HepG2 (cell line): Measurements from ENCODE around the gene ZBTB7B. TPM values are rescaled to one million over a fixed set of nuclear protein-coding genes. Genes with fewer than 3 reads are reported as not detected.

Experiments
- ATAC-seq: fragments of 200-7000 bp; cut with Tn5 transposase; 3 replicates; pipeline ENCODE4 v1.9.1; 2020; ENCODE audit warnings: mild to moderate bottlenecking, moderate library complexity
- BruUV-seq: library from RNA; stranded (reverse); fragments of 400-500 nt; replicated peaks from 2 replicates; lab custom pipeline; 2021; lab: Mats Ljungman, UMichigan
- CTCF ChIA-PET: fragments of 300-600 bp; formaldehyde crosslinking; extraction: SDS; loops from one replicate; lab custom pipeline; 2021; ENCODE audit warnings: low total read pairs, inconsistent platforms, low intra/inter-chr PET ratio; lab: Yijun Ruan, JAX
- POLR2A ChIA-PET: fragments of 350-600 bp; sonication (Branson Sonifier 250); formaldehyde crosslinking; loops from one replicate; lab custom pipeline; 2020; ENCODE audit warnings: antibody characterized with exemption, inconsistent platforms; lab: Yijun Ruan, JAX
- DNase-seq: peaks from one replicate; pipeline ENCODE4 v3.0.0-alpha.2; 2015; ENCODE audit warnings: low spot score
- FAIRE-seq: peaks from 3 replicates; lab custom pipeline; 2011; peaks lifted over from hg19 to GRCh38; lab: Jason Lieb, UNC
- H2AFZ ChIP-seq: one replicate; pipeline ENCODE4 v1.6.1; 2011; ENCODE audit warnings: low read length, inconsistent platforms
- H3K27ac ChIP-seq: fragments of 300-600 bp; 3 replicates; pipeline ENCODE4 v1.8.0; 2011; ENCODE audit warnings: mixed run types, mild to moderate bottlenecking, mixed read lengths, low read length, inconsistent platforms; ENCODE audit not compliant: insufficient read depth; ENCODE audit errors: extremely low read length
- H3K27me3 ChIP-seq, 2 experiments: fragments of 200-600 bp in 1 of 2; 2 replicates in 1 of 2; 3 replicates in 1 of 2; pipeline versions ENCODE4 v1.6.0 to v1.8.0; 2011; ENCODE audit warnings: low read length in 2 of 2, mild to moderate bottlenecking in 2 of 2, moderate library complexity in 2 of 2, inconsistent platforms in 1 of 2; ENCODE audit not compliant: insufficient read depth in 2 of 2, control insufficient read depth in 1 of 2
- H3K36me3 ChIP-seq, 2 experiments: fragments of 200-600 bp in 1 of 2; replicated peaks in 1 of 2; 2 replicates in 1 of 2; 3 replicates in 1 of 2; pipeline versions ENCODE4 v1.5.1 to v1.8.0; 2011; ENCODE audit warnings: low read length in 2 of 2, inconsistent platforms in 1 of 2; ENCODE audit not compliant: insufficient read depth in 2 of 2, control insufficient read depth in 1 of 2
- H3K4me1 ChIP-seq: 2 replicates; pipeline ENCODE4 v1.5.1; 2012; ENCODE audit warnings: low read length, inconsistent platforms; ENCODE audit not compliant: insufficient read depth
- H3K4me2 ChIP-seq: 2 replicates; pipeline ENCODE4 v1.6.0; 2011; ENCODE audit warnings: low read depth, low read length, inconsistent platforms
- H3K4me3 ChIP-seq, 3 experiments: fragments of 200-600 bp in 1 of 3; sonication (generic), shearing (Covaris generic) in 1 of 3; replicated peaks in 1 of 3; 2 replicates each; pipeline ENCODE4 v1.5.1; 2011 to 2016; ENCODE audit warnings: low read length in 3 of 3, inconsistent platforms in 2 of 3, low read depth in 2 of 3, mild to moderate bottlenecking in 2 of 3, control low read depth in 1 of 3, mixed read lengths in 1 of 3; ENCODE audit not compliant: insufficient read depth in 1 of 3
- H3K79me2 ChIP-seq: one replicate; pipeline ENCODE4 v1.6.1; 2011; ENCODE audit warnings: low read length, inconsistent platforms; ENCODE audit not compliant: insufficient read depth
- H3K9ac ChIP-seq: 2 replicates; pipeline ENCODE4 v1.6.0; 2011; ENCODE audit warnings: mild to moderate bottlenecking, low read depth, low read length, inconsistent platforms; ENCODE audit not compliant: insufficient read depth
- H3K9me3 ChIP-seq: 2 replicates; pipeline ENCODE4 v1.5.1; 2012; ENCODE audit warnings: mild to moderate bottlenecking, low read length
- H4K20me1 ChIP-seq: 2 replicates; pipeline ENCODE4 v1.6.0; 2011; ENCODE audit warnings: inconsistent platforms, mild to moderate bottlenecking, low read length, moderate library complexity; ENCODE audit not compliant: insufficient read depth
- CBX1 ChIP-seq: IDR thresholded peaks from one replicate; pipeline ENCODE4 v1.6.1; 2016; ENCODE audit warnings: antibody characterized with exemption, low read depth
- CEBPB ChIP-seq: IDR thresholded peaks from 2 replicates; pipeline ENCODE4 v1.6.1; 2011; ENCODE audit warnings: low read depth, low read length, improper control_type of control experiment, borderline replicate concordance
- CEBPG ChIP-seq: IDR thresholded peaks from 2 replicates; pipeline ENCODE4 v1.6.1; 2016
- IRX3 ChIP-seq: sonication (generic); formaldehyde crosslinking; IDR thresholded peaks from 2 replicates; pipeline ENCODE4 v1.8.1; 2023; ENCODE audit warnings: mild to moderate bottlenecking, low read depth, missing genetic modification reagents, borderline replicate concordance
- KDM2A ChIP-seq: sonication (generic); formaldehyde crosslinking; IDR thresholded peaks from 2 replicates; pipeline ENCODE4 v1.4.0; 2020; ENCODE audit warnings: low read depth, missing genetic modification reagents, borderline replicate concordance
- RERE ChIP-seq: IDR thresholded peaks from 2 replicates; pipeline ENCODE4 v1.6.1; 2016; ENCODE audit warnings: low read depth, missing genetic modification reagents, missing compliant biosample characterization
- ZBTB33 ChIP-seq: sonication (generic); formaldehyde crosslinking; IDR thresholded peaks from 2 replicates; pipeline ENCODE4 v1.4.0; 2020; ENCODE audit warnings: missing genetic modification reagents
- ZKSCAN8 ChIP-seq: IDR thresholded peaks from 2 replicates; pipeline ENCODE4 v1.6.1; 2016; ENCODE audit warnings: borderline replicate concordance, missing genetic modification reagents, missing compliant biosample characterization
- ZMAT3 ChIP-seq: sonication (generic); formaldehyde crosslinking; conservative IDR thresholded peaks from 2 replicates; pipeline ENCODE4 v1.7.0; 2021; ENCODE audit warnings: missing genetic modification reagents
- ZNF460 ChIP-seq: sonication (generic); formaldehyde crosslinking; IDR thresholded peaks from 2 replicates; pipeline ENCODE4 v1.5.1; 2020; ENCODE audit warnings: missing genetic modification reagents, mild to moderate bottlenecking, borderline replicate concordance
- ZNF569 ChIP-seq: sonication (generic); formaldehyde crosslinking; IDR thresholded peaks from 2 replicates; pipeline ENCODE4 v1.5.0; 2020; ENCODE audit warnings: mild to moderate bottlenecking, missing genetic modification reagents, moderate library complexity, borderline replicate concordance
- ZNF773 ChIP-seq: sonication (generic); formaldehyde crosslinking; IDR thresholded peaks from 2 replicates; pipeline ENCODE4 v1.4.0; 2020; ENCODE audit warnings: missing genetic modification reagents, borderline replicate concordance
- ZNF777 ChIP-seq: sonication (generic); formaldehyde crosslinking; IDR thresholded peaks from 2 replicates; pipeline ENCODE4 v1.4.0; 2020; ENCODE audit warnings: missing genetic modification reagents
- WGBS: methylation state at CpG from one replicate; pipeline ENCODE4 v1.1.6; 2017; ENCODE audit warnings: low lambda C conversion rate; 5-methylcytosine and 5-hydroxymethylcytosine counted together
- in situ Hi-C: cut with HindIII; loops from 2 replicates; pipeline ENCODE4 v1.10.0; 2017; ENCODE audit warnings: low pct_unique_long_range_greater_than_20kb; ENCODE audit not compliant: extremely low pct_ligation_motif_present
- intact Hi-C: fragments of 100-400 bp; cut with micrococcal nuclease; formaldehyde crosslinking; loops from one replicate; pipeline ENCODE4 v1.10.0; 2022; ENCODE audit not compliant: unreplicated experiment
- polyA plus RNA-seq, 8 experiments: library from polyadenylated mRNA; depleted of rRNA in 3 of 8; stranded (reverse) in 7 of 8; unstranded in 1 of 8; fragments of >200 nt; fragmentation: Illumina TruSeq in 4 of 8; extraction: Trizol in 4 of 8; gene quantifications; 2 replicates each; pipeline versions ENCODE4 v1.2.1 to v1.2.3, GENCODE V29; 2011 to 2016; ENCODE audit warnings: low read depth in 4 of 8, missing spikeins in 1 of 8, mixed read lengths in 1 of 8; ENCODE audit not compliant: insufficient read depth in 1 of 8
- total RNA-seq, 5 experiments: library from RNA; depleted of rRNA; stranded (reverse); fragments of >200 nt; fragmentation: Illumina TruSeq; extraction: Trizol; gene quantifications; 2 replicates each; pipeline ENCODE4 v1.2.3, GENCODE V29; 2016; ENCODE audit warnings: low read depth in 1 of 5
- TF ChIP-seq, protein P1 (sequence below): sonication (generic); formaldehyde crosslinking; IDR thresholded peaks from 2 replicates; pipeline ENCODE4 v1.4.0; 2020; ENCODE audit warnings: missing genetic modification reagents, borderline replicate concordance
- TF ChIP-seq, protein P2 (sequence below): sonication (generic); formaldehyde crosslinking; IDR thresholded peaks from 2 replicates; pipeline ENCODE4 v1.5.1; 2020; ENCODE audit warnings: mild to moderate bottlenecking, missing genetic modification reagents, borderline replicate concordance

ZBTB7B gene
- total and polyA plus RNA-seq, 2 of the 13 experiments (the other 11 are each of a cell fraction or from before 2014, with no cell fraction given) = 15.5 to 17.5 TPM

DNA sequence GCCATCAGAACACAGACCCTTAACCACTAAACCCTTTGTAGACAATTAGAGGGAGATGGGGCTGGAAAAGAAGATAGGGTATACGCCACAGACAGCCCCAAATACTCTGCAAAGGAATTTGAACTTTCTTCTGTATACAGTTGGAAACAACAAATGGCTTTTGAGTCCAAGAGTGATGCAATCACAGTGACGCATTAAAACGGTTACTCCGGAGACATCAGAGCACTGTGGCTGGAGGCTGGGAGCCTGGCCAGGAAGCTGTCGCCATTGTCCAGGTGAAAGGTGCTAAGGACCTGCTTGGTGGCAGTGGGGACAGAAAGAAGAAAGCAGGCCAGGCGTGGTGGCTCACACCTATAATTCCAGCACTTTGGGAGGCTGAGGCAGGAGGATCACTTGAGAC is 15.3 kb upstream of the ZBTB7B start:
- Histone ChIP-seq H3K9ac (no peak overlapping the region), H3K27ac (no peak overlapping the region), H3K36me3 (peaks cover 5 to 18% of the 10 kb centered on the region in 2 experiments; a peak in 2 of 5 replicates), H3K79me2 (peaks cover 18% of the 10 kb centered on the region), H3K27me3 (no peaks in the 10 kb centered on the region), H3K4me3 (no peak overlapping the region), H3K4me2 (no peak overlapping the region), H4K20me1 (no peaks in the 10 kb centered on the region), H3K9me3 (no peaks in the 10 kb centered on the region), H2AFZ (no peak overlapping the region), H3K4me1 (peaks cover 43% of the 10 kb centered on the region)
- FAIRE-seq (no peak), ATAC-seq (no peak), DNase-seq (no peak)
- BruUV-seq = no TSS peak
- CTCF ChIA-PET = interaction anchor here (2.1 kb wide), 1 partner anchor 30 kb away, joined by 13 read pairs; no protein-coding TSS in a partner anchor
- in situ Hi-C loops = no loop called here
- intact Hi-C loops = no loop called here
- POLR2A ChIA-PET = interaction anchor here (1.2 to 2.1 kb wide), 9 partner anchors 12 to 76 kb away, joined by 3 to 8 read pairs (median 5); partner anchors contain the start of genes EFNA4, PBXIP1 and SHC1
- WGBS = 64% methylated on average over 6 of the region's 6 CpGs
- TF ChIP-seq CEBPB = peak; percentile 75
- no peak for TF ChIP-seq ZNF777 (CRISPR knock-in tag)
- TF ChIP-seq, protein P1, sequence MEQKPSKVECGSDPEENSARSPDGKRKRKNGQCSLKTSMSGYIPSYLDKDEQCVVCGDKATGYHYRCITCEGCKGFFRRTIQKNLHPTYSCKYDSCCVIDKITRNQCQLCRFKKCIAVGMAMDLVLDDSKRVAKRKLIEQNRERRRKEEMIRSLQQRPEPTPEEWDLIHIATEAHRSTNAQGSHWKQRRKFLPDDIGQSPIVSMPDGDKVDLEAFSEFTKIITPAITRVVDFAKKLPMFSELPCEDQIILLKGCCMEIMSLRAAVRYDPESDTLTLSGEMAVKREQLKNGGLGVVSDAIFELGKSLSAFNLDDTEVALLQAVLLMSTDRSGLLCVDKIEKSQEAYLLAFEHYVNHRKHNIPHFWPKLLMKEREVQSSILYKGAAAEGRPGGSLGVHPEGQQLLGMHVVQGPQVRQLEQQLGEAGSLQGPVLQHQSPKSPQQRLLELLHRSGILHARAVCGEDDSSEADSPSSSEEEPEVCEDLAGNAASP (CRISPR knock-in tag) = no peak
- no peak for TF ChIP-seq ZMAT3
- TF ChIP-seq, protein P2, sequence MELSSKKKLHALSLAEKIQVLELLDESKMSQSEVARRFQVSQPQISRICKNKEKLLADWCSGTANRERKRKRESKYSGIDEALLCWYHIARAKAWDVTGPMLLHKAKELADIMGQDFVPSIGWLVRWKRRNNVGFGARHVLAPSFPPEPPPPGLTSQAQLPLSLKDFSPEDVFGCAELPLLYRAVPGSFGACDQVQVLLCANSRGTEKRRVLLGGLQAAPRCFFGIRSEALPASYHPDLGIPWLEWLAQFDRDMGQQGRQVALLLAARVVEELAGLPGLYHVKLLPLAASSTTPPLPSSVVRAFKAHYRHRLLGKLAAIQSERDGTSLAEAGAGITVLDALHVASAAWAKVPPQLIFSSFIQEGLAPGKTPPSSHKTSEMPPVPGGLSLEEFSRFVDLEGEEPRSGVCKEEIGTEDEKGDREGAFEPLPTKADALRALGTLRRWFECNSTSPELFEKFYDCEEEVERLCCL (CRISPR knock-in tag) = no peak
- TF ChIP-seq ZNF569 = no peak
- no peak for TF ChIP-seq IRX3 (CRISPR knock-in tag)
- TF ChIP-seq CEBPG = peak; percentile 68
- TF ChIP-seq ZKSCAN8 = peak; percentile 92; the same call in 1 of the 2 replicates
- TF ChIP-seq ZNF773 (CRISPR knock-in tag) = no peak
- no peak for TF ChIP-seq CBX1
- no peak for TF ChIP-seq KDM2A
- TF ChIP-seq ZBTB33 = peak; percentile 33; the same call in 1 of the 2 replicates
- no peak for TF ChIP-seq RERE (CRISPR knock-in tag)
- no peak for TF ChIP-seq ZNF460 (CRISPR knock-in tag)
